A549 treated with AZD2906 at 1 μM for 4 hours (cell line): ENCODE measurements around the gene CXorf49. TPM values are rescaled to one million over a fixed set of nuclear protein-coding genes. Genes with fewer than 3 reads are reported as not detected.

ENCODE experiments used
- total RNA-seq: library from RNA; stranded (reverse); fragments of 200-300 nt; extraction: Qiagen RNA extraction; gene quantifications from 5 replicates; pipeline ENCODE4 v1.2.3, GENCODE V29; 2022

Gene CXorf49
- not detected in 5 replicates for total RNA-seq

GRCh38 chrX:71718185-71718584 is at the start of gene CXorf49:
Gene CXorf49 (minus strand): TSS chrX:71718285. CDS start chrX:71718151, 134 bp downstream.

GRCh38 chrX:71763049-71763448 is 45.0 kb upstream of the CXorf49 start, which contains the start of gene CXorf49B:
Gene CXorf49B (plus strand): TSS chrX:71763349. CDS start chrX:71763424, 75 bp downstream.

DNA sequence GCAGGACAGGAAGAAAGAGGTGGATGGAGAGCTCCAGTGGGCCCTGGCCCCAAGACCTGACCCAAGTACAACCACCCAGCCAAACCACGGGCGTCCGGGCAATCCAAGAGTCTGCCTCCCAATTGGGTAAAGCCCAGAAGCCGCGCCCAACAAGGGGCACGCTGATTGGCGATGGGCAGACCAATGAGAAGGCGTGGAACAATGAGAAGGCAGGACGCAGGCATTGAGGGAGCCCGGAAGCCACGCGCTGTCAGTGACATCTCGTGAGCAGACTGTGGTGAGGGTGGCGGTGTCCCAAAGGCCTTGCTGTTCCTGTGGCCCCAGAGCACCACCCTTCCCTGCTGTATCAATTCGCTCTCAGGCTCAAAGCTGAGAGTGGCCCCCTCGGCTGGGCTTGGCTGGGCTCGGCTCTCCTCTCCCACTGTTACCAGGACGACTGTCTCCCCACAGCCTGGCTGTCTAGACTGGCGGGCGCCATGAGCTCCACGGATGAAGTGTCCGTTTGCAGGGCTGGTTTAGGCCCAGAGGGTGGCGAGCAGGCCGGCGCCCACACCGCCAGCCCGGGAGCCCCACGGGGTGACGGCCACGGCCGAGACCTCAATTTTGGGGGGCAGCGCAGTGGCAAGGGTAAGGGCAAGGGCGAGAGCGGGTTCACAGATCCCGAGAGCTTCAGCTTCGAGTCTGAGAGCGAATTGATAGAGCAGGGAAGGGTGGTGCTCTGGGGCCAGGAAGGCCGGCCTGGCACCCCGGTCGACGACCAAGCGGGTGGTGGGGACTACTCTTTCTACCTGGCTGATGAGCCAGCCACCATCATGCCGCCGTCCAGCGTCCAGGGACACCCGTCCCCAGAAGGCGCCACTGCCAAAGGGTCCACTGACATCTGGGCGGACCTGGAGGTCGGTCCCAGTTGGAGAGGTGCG is 50.5 kb downstream of the CXorf49 start, which contains the start of gene LOC101059915:
LOC101059915 (plus strand) TSS at position 219 of the 920 bp plus-strand sequence.

Other genes starting within 250 kb of the CXorf49 start
- gene OGT, start 185.2 kb downstream of the CXorf49 start, total RNA-seq = 28.9 to 42.9 TPM (median 37.1 TPM) in 5 replicates
- gene GCNA, start 139.8 kb downstream of the CXorf49 start, total RNA-seq = 1.6 to 1.9 TPM (median 1.7 TPM) in 5 replicates
- 0.05 to 0.11 TPM (median 0.07 TPM) in 4 of 5 replicates, not detected in the other for gene CXCR3, start 99.8 kb downstream of the CXorf49 start, total RNA-seq
- gene CXorf49B, start 45.1 kb upstream of the CXorf49 start, total RNA-seq = not detected in 5 replicates
- 0.22 to 0.29 TPM (median 0.24 TPM) in 5 replicates for gene NHSL2, start 192.6 kb upstream of the CXorf49 start, total RNA-seq